Neuron (in vitro differentiated cells): ENCODE results near the gene AREL1.

Experiments
- H2AFZ ChIP-seq: one replicate; pipeline ENCODE4 v1.6.1; 2013; ENCODE audit warnings: low read depth, mild to moderate bottlenecking, inconsistent platforms, low read length, moderate library complexity
- H3K27me3 ChIP-seq: one replicate; pipeline ENCODE4 v1.6.1; 2013; ENCODE audit warnings: low read length; ENCODE audit not compliant: insufficient read depth
- H3K36me3 ChIP-seq: one replicate; pipeline ENCODE4 v1.6.1; 2013; ENCODE audit warnings: low read length; ENCODE audit not compliant: insufficient read depth
- H3K4me1 ChIP-seq: one replicate; pipeline ENCODE4 v1.6.1; 2013; ENCODE audit warnings: low read length; ENCODE audit not compliant: insufficient read depth
- H3K4me3 ChIP-seq: 2 replicates; pipeline ENCODE4 v1.5.1; 2013; ENCODE audit warnings: mild to moderate bottlenecking, low read length, moderate library complexity
- H3K9me3 ChIP-seq: one replicate; pipeline ENCODE4 v1.6.1; 2013; ENCODE audit warnings: low read length

Gene AREL1

GRCh38 chr14:74691456-74691855, 21.4 kb downstream of the AREL1 start:
- H3K36me3 ChIP-seq, result peaks cover 31% of the 10 kb centered on the region
- H3K4me1 ChIP-seq, result no peaks in the 10 kb centered on the region
- no peaks in the 10 kb centered on the region for H3K27me3 ChIP-seq
- H3K4me3 ChIP-seq, result no peak overlapping the region
- H3K9me3 ChIP-seq, result no peaks in the 10 kb centered on the region
- no peak overlapping the region for H2AFZ ChIP-seq

DNA sequence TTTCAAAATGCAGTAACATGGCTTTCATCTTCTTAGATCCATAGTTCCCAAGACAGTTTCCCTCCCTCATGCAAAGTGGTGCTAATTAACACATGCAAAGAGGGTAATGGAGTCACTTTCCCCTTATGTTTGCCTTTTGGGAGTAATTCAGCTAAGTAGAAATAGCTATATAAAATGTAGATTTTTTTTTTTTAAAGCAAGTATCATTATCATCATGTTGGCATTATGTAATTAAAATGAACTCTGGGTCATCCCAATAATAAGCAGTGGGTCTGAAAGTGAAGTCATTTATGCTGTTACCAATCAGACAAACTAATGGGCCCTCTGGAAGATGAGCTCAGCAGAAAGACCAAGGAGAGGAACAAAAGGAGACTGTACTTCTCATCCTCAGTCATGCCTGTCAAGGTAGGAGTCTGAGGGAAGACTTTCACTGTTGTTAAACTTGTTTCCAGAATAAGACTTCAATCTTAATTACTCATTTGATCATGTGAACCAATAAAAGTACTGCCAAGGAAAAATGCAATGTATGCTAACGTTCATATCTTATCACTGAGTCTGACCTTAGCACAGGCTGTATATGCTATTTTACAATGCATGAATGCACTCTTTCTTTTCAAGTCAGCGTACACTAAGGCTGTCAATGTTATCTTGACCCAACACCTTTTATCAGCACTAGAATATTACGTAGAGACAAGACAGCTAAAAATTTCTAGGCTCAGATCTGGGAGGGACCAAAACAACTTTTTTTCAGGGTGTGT, 26.8 kb downstream of the AREL1 start:
- Histone ChIP-seq H3K36me3 (peaks cover 64% of the 10 kb centered on the region), H3K4me3 (no peak overlapping the region)

DNA sequence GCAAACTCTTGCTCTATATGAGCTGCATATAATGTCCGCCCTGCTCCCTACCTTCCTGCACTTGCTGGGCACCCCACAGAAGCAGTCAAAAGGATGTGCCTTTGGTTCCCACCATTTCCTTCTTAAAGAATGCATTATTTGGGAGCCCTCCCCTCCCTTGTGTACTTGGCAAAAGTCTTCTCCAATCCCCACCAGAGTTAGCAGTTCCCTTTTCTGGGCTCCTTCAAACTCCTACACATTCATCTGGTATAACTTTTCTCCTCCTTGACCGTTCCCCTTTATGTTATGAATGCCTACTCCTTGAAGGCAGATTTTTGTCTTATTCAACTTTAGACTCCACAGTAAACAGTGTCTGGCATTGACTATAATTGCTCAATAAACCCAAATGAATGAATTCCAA, 27.8 kb downstream of the AREL1 start:
- H3K27me3 ChIP-seq, result no peaks in the 10 kb centered on the region
- H3K9me3 ChIP-seq, result no peaks in the 10 kb centered on the region
- no peak overlapping the region for H3K4me3 ChIP-seq
- no peak overlapping the region for H2AFZ ChIP-seq
- H3K36me3 ChIP-seq, result peaks cover 63% of the 10 kb centered on the region
- no peaks in the 10 kb centered on the region for H3K4me1 ChIP-seq

More for the DNA sequence above, 26.8 kb downstream of the AREL1 start:
- no peaks in the 10 kb centered on the region for H3K27me3 ChIP-seq
- H3K9me3 ChIP-seq, result no peaks in the 10 kb centered on the region
- no peak overlapping the region for H2AFZ ChIP-seq
- no peaks in the 10 kb centered on the region for H3K4me1 ChIP-seq

GRCh38 chr14:74684434-74684833, 28.4 kb downstream of the AREL1 start:
- H3K4me3 ChIP-seq, result no peak overlapping the region
- H3K4me1 ChIP-seq, result no peaks in the 10 kb centered on the region
- H3K9me3 ChIP-seq, result no peaks in the 10 kb centered on the region
- H3K27me3 ChIP-seq, result no peaks in the 10 kb centered on the region
- peaks cover 59% of the 10 kb centered on the region for H3K36me3 ChIP-seq
- H2AFZ ChIP-seq, result no peak overlapping the region

GRCh38 chr14:74683406-74683805, 29.5 kb downstream of the AREL1 start:
- Histone ChIP-seq H3K4me3 (no peak overlapping the region), H3K27me3 (no peaks in the 10 kb centered on the region), H3K4me1 (no peaks in the 10 kb centered on the region), H3K36me3 (peaks cover 58% of the 10 kb centered on the region), H2AFZ (no peak overlapping the region), H3K9me3 (no peaks in the 10 kb centered on the region)

- Histone ChIP-seq H3K4me3 (no peak overlapping the region), H3K9me3 (no peaks in the 10 kb centered on the region), H2AFZ (no peak overlapping the region), H3K4me1 (no peaks in the 10 kb centered on the region), H3K36me3 (peaks cover 55% of the 10 kb centered on the region), H3K27me3 (no peaks in the 10 kb centered on the region)
These were observed 30.5 kb downstream of the AREL1 start for GRCh38 chr14:74682169-74682952.

DNA sequence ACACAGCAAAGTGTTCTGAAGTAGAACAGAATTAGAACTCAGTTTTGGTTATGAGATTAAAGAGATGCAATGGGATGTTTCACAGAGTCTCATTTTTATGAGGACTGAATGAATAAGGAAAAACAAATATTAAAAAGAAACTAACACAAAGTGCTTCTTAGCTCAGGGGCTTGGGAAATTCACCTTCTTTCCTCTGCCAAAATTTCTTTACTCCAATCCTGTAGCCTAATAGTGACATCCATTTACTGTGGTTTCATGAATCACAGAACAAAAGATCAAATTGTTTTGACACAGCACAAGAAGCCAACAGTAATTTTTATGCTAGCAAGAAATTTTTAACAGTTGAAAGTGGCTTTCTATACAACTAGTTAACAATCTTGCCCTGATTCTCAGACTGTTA, 37.7 kb downstream of the AREL1 start:
- Histone ChIP-seq H3K27me3 (no peaks in the 10 kb centered on the region), H2AFZ (no peak overlapping the region), H3K4me1 (no peaks in the 10 kb centered on the region), H3K9me3 (no peaks in the 10 kb centered on the region), H3K36me3 (peaks cover 63% of the 10 kb centered on the region), H3K4me3 (no peak overlapping the region)

DNA sequence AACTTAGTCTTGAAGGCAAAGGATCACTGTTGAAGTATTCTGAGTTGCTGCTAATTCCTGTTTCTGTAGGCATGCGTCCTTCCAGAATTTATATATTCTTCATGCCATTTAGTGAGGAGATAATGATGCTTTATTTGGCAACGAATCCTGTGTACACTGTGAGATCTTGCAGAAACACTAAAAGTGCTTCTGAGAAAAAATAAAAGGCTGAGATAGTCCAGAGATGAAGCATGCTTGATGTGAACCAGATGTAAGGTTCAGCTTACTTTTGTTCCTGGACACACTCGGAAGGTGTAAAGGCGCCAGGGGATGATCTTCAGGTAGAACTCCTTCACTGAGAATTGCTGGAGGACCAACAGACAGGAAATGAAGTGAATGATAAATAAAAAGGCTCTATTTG, 39.1 kb downstream of the AREL1 start:
- Histone ChIP-seq H3K9me3 (no peaks in the 10 kb centered on the region), H3K4me1 (no peaks in the 10 kb centered on the region), H3K36me3 (peaks cover 76% of the 10 kb centered on the region), H3K4me3 (no peak overlapping the region), H3K27me3 (no peaks in the 10 kb centered on the region), H2AFZ (no peak overlapping the region)

- Histone ChIP-seq H3K9me3 (no peaks in the 10 kb centered on the region), H3K36me3 (peaks cover 88% of the 10 kb centered on the region), H3K4me3 (no peak overlapping the region), H2AFZ (no peak overlapping the region), H3K4me1 (no peaks in the 10 kb centered on the region), H3K27me3 (no peaks in the 10 kb centered on the region)
These were observed 41.1 kb downstream of the AREL1 start for GRCh38 chr14:74671789-74672188.

GRCh38 chr14:74670726-74671411, 42.0 kb downstream of the AREL1 start:
- no peaks in the 10 kb centered on the region for H3K9me3 ChIP-seq
- peaks cover 84% of the 10 kb centered on the region for H3K36me3 ChIP-seq
- H3K4me1 ChIP-seq, result no peaks in the 10 kb centered on the region
- H3K27me3 ChIP-seq, result no peaks in the 10 kb centered on the region
- H2AFZ ChIP-seq, result no peak overlapping the region
- no peak overlapping the region for H3K4me3 ChIP-seq

DNA sequence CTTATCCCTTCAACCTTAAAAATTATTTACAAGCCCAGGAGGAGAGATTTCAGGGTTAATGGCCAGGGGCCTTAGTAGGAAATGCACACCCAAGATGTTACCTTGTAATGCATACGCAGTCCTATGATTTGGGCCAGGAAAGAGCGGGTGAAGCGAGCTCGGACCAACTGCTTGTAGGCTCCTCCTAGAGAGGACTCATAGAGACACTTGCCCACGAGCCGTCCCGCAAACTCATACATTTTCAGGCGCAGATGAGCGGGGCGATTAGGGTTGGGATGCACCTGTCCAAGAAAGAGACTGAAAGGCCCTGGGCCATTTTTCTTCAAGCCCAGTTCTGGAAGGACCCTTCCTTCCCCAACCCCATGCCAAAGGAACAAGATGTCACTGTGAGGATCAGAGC, 43.0 kb downstream of the AREL1 start:
- no peaks in the 10 kb centered on the region for H3K27me3 ChIP-seq
- no peak overlapping the region for H2AFZ ChIP-seq
- no peak overlapping the region for H3K4me3 ChIP-seq
- H3K4me1 ChIP-seq, result no peaks in the 10 kb centered on the region
- no peaks in the 10 kb centered on the region for H3K9me3 ChIP-seq
- H3K36me3 ChIP-seq, result peaks cover 83% of the 10 kb centered on the region

GRCh38 chr14:74669256-74669655, 43.6 kb downstream of the AREL1 start:
- Histone ChIP-seq H3K27me3 (no peaks in the 10 kb centered on the region), H3K9me3 (no peaks in the 10 kb centered on the region), H3K4me1 (no peaks in the 10 kb centered on the region), H2AFZ (no peak overlapping the region), H3K36me3 (peaks cover 85% of the 10 kb centered on the region), H3K4me3 (no peak overlapping the region)

GRCh38 chr14:74667758-74668157, 45.1 kb downstream of the AREL1 start:
- no peak overlapping the region for H2AFZ ChIP-seq
- no peak overlapping the region for H3K4me3 ChIP-seq
- no peaks in the 10 kb centered on the region for H3K4me1 ChIP-seq
- no peaks in the 10 kb centered on the region for H3K27me3 ChIP-seq
- H3K9me3 ChIP-seq, result no peaks in the 10 kb centered on the region
- peaks cover 85% of the 10 kb centered on the region for H3K36me3 ChIP-seq
